HEK293 (cell line): ENCODE data around the gene HAUS8.
"Not testable (repeated sequence)": the region's sequence is repeated elsewhere in the genome, so short reads cannot be mapped to it uniquely, and the experiment has no call there.

Experiments
- CTCF ChIA-PET: fragments of 350-600 bp; formaldehyde crosslinking; extraction: SDS; loops from one replicate; lab custom pipeline; 2021; ENCODE audit warnings: antibody characterized with exemption; lab: Yijun Ruan, JAX
- POLR2A ChIA-PET: fragments of 300-600 bp; formaldehyde crosslinking; extraction: SDS; loops from one replicate; lab custom pipeline; 2020; ENCODE audit warnings: antibody characterized with exemption, inconsistent platforms; lab: Yijun Ruan, JAX
- H3K27ac ChIP-seq: fragments of 200-500 bp; sonication (Bioruptor generic); 2 replicates; pipeline ENCODE4 v1.5.1; 2014; ENCODE audit warnings: low read depth, low read length, control low read depth, inconsistent platforms; ENCODE audit errors: extremely low read depth
- H3K36me3 ChIP-seq, 2 experiments: fragments of 200-500 bp in 1 of 2; sonication (Bioruptor generic) in 1 of 2; 1 replicate in 1 of 2; 2 replicates in 1 of 2; pipeline ENCODE4 v1.5.1; 2014 to 2017; ENCODE audit warnings: inconsistent platforms in 2 of 2, low read length in 2 of 2; ENCODE audit not compliant: control insufficient read depth in 2 of 2, insufficient read depth in 1 of 2
- H3K4me1 ChIP-seq: fragments of 200-500 bp; sonication (Bioruptor generic); 2 replicates; pipeline ENCODE4 v1.5.1; 2014; ENCODE audit warnings: mild to moderate bottlenecking, low read length, inconsistent platforms; ENCODE audit not compliant: control insufficient read depth, insufficient read depth
- H3K4me3 ChIP-seq: 2 replicates; pipeline ENCODE4 v1.5.1; 2011; ENCODE audit warnings: low read depth, mild to moderate bottlenecking, control low read depth, low read length, moderate library complexity
- H3K9me3 ChIP-seq: fragments of 200-500 bp; sonication (Bioruptor generic); 2 replicates; pipeline ENCODE4 v1.5.1; 2014; ENCODE audit warnings: low read depth, low read length, inconsistent platforms; ENCODE audit not compliant: control insufficient read depth, insufficient read depth
- GFI1B ChIP-seq: fragments of 450-650 bp; formaldehyde crosslinking; IDR thresholded peaks from 2 replicates; pipeline ENCODE4 v1.5.1; 2016; ENCODE audit warnings: missing biosample characterization, missing genetic modification characterization
- ZBTB48 ChIP-seq: fragments of 450-650 bp; formaldehyde crosslinking; IDR thresholded peaks from 2 replicates; pipeline ENCODE4 v1.5.1; 2016; ENCODE audit warnings: missing biosample characterization, missing genetic modification characterization
- ZFP69B ChIP-seq: fragments of 450-650 bp; formaldehyde crosslinking; IDR thresholded peaks from 2 replicates; pipeline ENCODE4 v1.5.1; 2016; ENCODE audit warnings: missing biosample characterization, missing genetic modification characterization
- ZNF221 ChIP-seq: fragments of 450-650 bp; formaldehyde crosslinking; IDR thresholded peaks from 2 replicates; pipeline ENCODE4 v1.5.1; 2017; ENCODE audit warnings: missing biosample characterization, missing genetic modification characterization, borderline replicate concordance
- ZNF223 ChIP-seq: fragments of 450-650 bp; formaldehyde crosslinking; IDR thresholded peaks from 2 replicates; pipeline ENCODE4 v1.5.1; 2016; ENCODE audit warnings: missing biosample characterization, missing genetic modification characterization
- ZNF341 ChIP-seq: fragments of 450-650 bp; formaldehyde crosslinking; IDR thresholded peaks from 2 replicates; pipeline ENCODE4; 2016; ENCODE audit warnings: low read depth, missing biosample characterization, missing genetic modification characterization
- ZNF366 ChIP-seq: fragments of 450-650 bp; formaldehyde crosslinking; conservative IDR thresholded peaks from 2 replicates; pipeline ENCODE4 v1.5.1; 2016; ENCODE audit warnings: missing biosample characterization, missing genetic modification characterization
- ZNF596 ChIP-seq: fragments of 450-650 bp; IDR thresholded peaks from 2 replicates; pipeline ENCODE4 v1.5.0; 2018; ENCODE audit warnings: missing biosample characterization, mild to moderate bottlenecking, missing genetic modification characterization, moderate library complexity
- ZNF626 ChIP-seq: fragments of 450-650 bp; sonication (Bioruptor Pico); formaldehyde crosslinking; IDR thresholded peaks from 2 replicates; pipeline ENCODE4 v1.5.1; 2018; ENCODE audit warnings: missing biosample characterization, missing genetic modification characterization, inconsistent platforms
- ZNF747 ChIP-seq: fragments of 450-650 bp; formaldehyde crosslinking; IDR thresholded peaks from 2 replicates; pipeline ENCODE4 v1.5.1; 2016; ENCODE audit warnings: missing biosample characterization, missing genetic modification characterization
- ZNF843 ChIP-seq: fragments of 450-650 bp; formaldehyde crosslinking; IDR thresholded peaks from 2 replicates; pipeline ENCODE4 v1.5.1; 2016; ENCODE audit warnings: missing biosample characterization, missing genetic modification characterization
- TF ChIP-seq, protein P1 (sequence below): fragments of 450-650 bp; formaldehyde crosslinking; IDR thresholded peaks from 2 replicates; pipeline ENCODE4 v1.5.1; 2016; ENCODE audit warnings: missing biosample characterization, missing genetic modification characterization
- TF ChIP-seq, protein P2 (sequence below): fragments of 450-650 bp; formaldehyde crosslinking; IDR thresholded peaks from 2 replicates; pipeline ENCODE4 v1.5.1; 2017; ENCODE audit warnings: missing biosample characterization, mild to moderate bottlenecking, missing genetic modification characterization, moderate library complexity
- TF ChIP-seq, protein P3 (sequence below): fragments of 450-650 bp; formaldehyde crosslinking; IDR thresholded peaks from 2 replicates; pipeline ENCODE4 v1.5.1; 2016; ENCODE audit warnings: missing biosample characterization, missing genetic modification characterization
- TF ChIP-seq, protein P4 (sequence below): fragments of 450-650 bp; formaldehyde crosslinking; IDR thresholded peaks from 2 replicates; pipeline ENCODE4 v1.5.1; 2017; ENCODE audit warnings: missing biosample characterization, missing genetic modification characterization
- TF ChIP-seq, protein P5 (sequence below): fragments of 450-650 bp; formaldehyde crosslinking; IDR thresholded peaks from 2 replicates; pipeline ENCODE4 v1.5.1; 2016; ENCODE audit warnings: missing biosample characterization, missing genetic modification characterization

The HAUS8 gene

DNA sequence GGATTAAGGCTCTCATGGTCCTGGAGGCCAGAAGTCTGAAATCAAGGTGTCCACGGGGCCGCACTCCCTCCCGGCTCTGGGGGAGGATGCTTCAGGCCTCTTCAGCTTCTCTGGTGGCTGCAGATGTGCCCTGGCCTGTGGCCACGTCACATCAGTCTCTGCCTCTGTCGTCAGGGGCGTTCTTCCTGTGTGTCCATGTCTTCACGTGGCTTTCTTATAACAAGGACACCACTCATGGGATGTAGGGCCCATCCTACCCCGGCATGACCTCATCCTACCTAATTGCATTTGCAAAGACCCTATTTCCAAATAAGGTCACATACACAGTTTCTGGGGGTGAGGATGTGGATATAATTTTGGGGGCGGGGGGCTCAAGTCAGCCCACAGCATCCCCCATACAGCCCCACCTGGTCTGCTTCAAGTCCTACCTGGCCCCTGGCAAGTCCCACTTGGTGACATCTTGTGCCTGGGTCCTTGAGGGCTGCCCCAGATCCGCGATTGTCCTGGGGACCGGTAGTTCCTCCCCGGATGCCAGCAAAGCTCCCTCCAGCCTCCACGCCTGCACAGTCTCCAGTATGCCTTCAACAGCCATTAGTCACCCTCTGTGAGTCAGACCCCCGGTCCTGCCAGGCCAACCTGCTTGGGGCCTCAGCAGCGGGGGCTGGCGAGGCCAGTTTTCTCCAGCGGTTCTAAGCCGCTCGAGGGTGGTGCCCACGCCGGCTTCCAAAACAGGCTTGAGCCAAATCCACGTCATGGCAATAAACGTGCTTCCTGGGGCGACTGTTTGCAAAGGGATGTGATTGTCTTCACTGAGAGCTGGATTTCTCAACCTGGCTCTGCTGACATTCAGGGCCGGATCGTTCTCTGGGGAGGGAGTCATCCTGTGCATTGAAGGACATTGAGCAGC is 32.5 kb upstream of the HAUS8 start (continued):
- TF ChIP-seq, protein P1, sequence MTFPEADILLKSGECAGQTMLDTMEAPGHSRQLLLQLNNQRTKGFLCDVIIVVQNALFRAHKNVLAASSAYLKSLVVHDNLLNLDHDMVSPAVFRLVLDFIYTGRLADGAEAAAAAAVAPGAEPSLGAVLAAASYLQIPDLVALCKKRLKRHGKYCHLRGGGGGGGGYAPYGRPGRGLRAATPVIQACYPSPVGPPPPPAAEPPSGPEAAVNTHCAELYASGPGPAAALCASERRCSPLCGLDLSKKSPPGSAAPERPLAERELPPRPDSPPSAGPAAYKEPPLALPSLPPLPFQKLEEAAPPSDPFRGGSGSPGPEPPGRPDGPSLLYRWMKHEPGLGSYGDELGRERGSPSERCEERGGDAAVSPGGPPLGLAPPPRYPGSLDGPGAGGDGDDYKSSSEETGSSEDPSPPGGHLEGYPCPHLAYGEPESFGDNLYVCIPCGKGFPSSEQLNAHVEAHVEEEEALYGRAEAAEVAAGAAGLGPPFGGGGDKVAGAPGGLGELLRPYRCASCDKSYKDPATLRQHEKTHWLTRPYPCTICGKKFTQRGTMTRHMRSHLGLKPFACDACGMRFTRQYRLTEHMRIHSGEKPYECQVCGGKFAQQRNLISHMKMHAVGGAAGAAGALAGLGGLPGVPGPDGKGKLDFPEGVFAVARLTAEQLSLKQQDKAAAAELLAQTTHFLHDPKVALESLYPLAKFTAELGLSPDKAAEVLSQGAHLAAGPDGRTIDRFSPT (tag by site-specific recombination): peak; percentile 96
- TF ChIP-seq ZBTB48 (tag by site-specific recombination): peak; percentile 80
- TF ChIP-seq ZNF341 (tag by site-specific recombination): peak; percentile 79
- peak; percentile 27 for TF ChIP-seq ZFP69B (tag by site-specific recombination)
- TF ChIP-seq ZNF366 (tag by site-specific recombination): peak; percentile 36; the same call in 1 of the 2 replicates
- TF ChIP-seq GFI1B (tag by site-specific recombination): 0 out of 2 replicates have a peak, but pooled peaks have one; percentile 25
- 0 out of 2 replicates have a peak, but pooled peaks have one; percentile 24 for TF ChIP-seq ZNF843
- TF ChIP-seq, protein P2, sequence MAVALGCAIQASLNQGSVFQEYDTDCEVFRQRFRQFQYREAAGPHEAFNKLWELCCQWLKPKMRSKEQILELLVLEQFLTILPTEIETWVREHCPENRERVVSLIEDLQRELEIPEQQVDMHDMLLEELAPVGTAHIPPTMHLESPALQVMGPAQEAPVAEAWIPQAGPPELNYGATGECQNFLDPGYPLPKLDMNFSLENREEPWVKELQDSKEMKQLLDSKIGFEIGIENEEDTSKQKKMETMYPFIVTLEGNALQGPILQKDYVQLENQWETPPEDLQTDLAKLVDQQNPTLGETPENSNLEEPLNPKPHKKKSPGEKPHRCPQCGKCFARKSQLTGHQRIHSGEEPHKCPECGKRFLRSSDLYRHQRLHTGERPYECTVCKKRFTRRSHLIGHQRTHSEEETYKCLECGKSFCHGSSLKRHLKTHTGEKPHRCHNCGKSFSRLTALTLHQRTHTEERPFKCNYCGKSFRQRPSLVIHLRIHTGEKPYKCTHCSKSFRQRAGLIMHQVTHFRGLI (tag by site-specific recombination): peak; percentile 96
- TF ChIP-seq, protein P3, sequence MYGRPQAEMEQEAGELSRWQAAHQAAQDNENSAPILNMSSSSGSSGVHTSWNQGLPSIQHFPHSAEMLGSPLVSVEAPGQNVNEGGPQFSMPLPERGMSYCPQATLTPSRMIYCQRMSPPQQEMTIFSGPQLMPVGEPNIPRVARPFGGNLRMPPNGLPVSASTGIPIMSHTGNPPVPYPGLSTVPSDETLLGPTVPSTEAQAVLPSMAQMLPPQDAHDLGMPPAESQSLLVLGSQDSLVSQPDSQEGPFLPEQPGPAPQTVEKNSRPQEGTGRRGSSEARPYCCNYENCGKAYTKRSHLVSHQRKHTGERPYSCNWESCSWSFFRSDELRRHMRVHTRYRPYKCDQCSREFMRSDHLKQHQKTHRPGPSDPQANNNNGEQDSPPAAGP (tag by site-specific recombination): peak; percentile 93

DNA sequence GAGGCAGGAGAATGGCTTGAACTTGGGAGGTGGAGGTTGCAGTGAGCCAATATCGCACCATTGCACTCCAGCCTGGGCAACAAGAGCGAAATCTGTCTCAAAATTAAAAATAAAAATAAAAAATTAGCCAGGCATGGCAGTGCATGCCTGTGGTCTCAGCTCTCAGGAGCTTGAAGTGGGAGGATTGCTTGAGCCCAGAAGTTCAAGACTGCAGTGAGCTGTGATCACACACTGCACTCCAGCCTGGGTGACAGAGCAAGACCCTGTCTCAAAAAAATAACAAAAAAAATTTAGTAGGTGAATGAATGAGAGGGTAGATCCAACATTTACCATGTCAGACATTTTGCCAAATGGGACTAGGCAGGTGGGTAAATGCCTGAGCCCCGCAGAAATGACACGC is 31.7 kb upstream of the HAUS8 start:
- CTCF ChIA-PET, H3K27ac ChIP-seq, POLR2A ChIA-PET, H3K9me3 ChIP-seq, H3K4me3 ChIP-seq, H3K4me1 ChIP-seq: not testable (repeated sequence)
- H3K36me3 ChIP-seq: peaks cover 7 to 20% of the 10 kb centered on the region in 2 experiments; a peak in 2 of 3 replicates

DNA sequence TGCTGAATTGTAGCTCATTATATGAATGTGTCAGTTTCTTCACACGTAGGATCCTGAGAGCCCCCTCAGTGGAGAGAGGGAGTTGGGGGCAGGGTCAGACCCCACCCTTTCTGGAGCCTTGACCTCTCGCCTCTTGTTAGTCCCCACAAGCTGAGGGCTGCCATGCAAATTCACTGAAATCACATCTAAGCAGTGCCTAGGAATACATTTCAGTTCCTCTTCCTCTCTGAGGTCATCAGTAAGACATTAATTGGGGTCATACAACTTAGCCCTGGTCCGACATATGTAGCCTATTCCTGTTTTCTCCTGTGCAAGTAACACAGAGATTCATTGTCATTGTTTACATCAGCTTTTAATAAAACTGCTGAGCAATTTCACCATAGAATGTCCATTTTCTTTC is 30.3 kb upstream of the HAUS8 start:
- TF ChIP-seq, protein P4, sequence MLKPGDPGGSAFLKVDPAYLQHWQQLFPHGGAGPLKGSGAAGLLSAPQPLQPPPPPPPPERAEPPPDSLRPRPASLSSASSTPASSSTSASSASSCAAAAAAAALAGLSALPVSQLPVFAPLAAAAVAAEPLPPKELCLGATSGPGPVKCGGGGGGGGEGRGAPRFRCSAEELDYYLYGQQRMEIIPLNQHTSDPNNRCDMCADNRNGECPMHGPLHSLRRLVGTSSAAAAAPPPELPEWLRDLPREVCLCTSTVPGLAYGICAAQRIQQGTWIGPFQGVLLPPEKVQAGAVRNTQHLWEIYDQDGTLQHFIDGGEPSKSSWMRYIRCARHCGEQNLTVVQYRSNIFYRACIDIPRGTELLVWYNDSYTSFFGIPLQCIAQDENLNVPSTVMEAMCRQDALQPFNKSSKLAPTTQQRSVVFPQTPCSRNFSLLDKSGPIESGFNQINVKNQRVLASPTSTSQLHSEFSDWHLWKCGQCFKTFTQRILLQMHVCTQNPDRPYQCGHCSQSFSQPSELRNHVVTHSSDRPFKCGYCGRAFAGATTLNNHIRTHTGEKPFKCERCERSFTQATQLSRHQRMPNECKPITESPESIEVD (tag by site-specific recombination): no peak
- TF ChIP-seq ZNF596 (tag by site-specific recombination): no peak
- TF ChIP-seq ZNF221 (tag by site-specific recombination): no peak
- no peak for TF ChIP-seq ZNF223
- no peak for TF ChIP-seq ZNF747 (tag by site-specific recombination)
- TF ChIP-seq ZNF626 (tag by site-specific recombination): no peak
- TF ChIP-seq, protein P5, sequence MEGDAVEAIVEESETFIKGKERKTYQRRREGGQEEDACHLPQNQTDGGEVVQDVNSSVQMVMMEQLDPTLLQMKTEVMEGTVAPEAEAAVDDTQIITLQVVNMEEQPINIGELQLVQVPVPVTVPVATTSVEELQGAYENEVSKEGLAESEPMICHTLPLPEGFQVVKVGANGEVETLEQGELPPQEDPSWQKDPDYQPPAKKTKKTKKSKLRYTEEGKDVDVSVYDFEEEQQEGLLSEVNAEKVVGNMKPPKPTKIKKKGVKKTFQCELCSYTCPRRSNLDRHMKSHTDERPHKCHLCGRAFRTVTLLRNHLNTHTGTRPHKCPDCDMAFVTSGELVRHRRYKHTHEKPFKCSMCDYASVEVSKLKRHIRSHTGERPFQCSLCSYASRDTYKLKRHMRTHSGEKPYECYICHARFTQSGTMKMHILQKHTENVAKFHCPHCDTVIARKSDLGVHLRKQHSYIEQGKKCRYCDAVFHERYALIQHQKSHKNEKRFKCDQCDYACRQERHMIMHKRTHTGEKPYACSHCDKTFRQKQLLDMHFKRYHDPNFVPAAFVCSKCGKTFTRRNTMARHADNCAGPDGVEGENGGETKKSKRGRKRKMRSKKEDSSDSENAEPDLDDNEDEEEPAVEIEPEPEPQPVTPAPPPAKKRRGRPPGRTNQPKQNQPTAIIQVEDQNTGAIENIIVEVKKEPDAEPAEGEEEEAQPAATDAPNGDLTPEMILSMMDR (tag by site-specific recombination): no peak
- H3K9me3 ChIP-seq: no peaks in the 10 kb centered on the region
- no peak overlapping the region for H3K27ac ChIP-seq
- H3K4me1 ChIP-seq: peaks cover 10% of the 10 kb centered on the region; the same call in 1 of the 2 replicates
- H3K36me3 ChIP-seq: peaks cover 7 to 20% of the 10 kb centered on the region in 2 experiments; a peak in 2 of 3 replicates
- ChIA-PET CTCF (interaction anchor here (0.6 to 0.8 kb wide), 2 partner anchors 156 to 881 kb away, joined by 3 to 4 read pairs; no protein-coding TSS in a partner anchor), POLR2A (interaction anchor here (1.0 kb wide), 1 partner anchor 110 kb away, joined by 4 read pairs; the partner anchor contains the start of gene USE1)
- H3K4me3 ChIP-seq: no peak overlapping the region
